Activated CD4-positive, alpha-beta memory T cell treated with anti-CD3 and anti-CD28 coated beads, Interleukin-2, amount 10 ng/mL, durations not matched to agents 7 days and 5 days (primary cell): ENCODE results near the gene PRKAG2. TPM values are rescaled to one million over a fixed set of nuclear protein-coding genes. Genes with fewer than 3 reads are reported as not detected.
"Not testable (repeated sequence)": the region's sequence is repeated elsewhere in the genome, so short reads cannot be mapped to it uniquely, and the experiment has no call there.

Experiments used
- CTCF ChIA-PET: fragments of 350-600 bp; sonication (Branson Sonifier 250); formaldehyde crosslinking; loops from one replicate; lab custom pipeline; 2021; ENCODE audit warnings: antibody characterized with exemption, inconsistent platforms; lab: Charles Lee
- POLR2A ChIA-PET: fragments of 350-600 bp; sonication (Branson Sonifier 250); formaldehyde crosslinking; loops from one replicate; lab custom pipeline; 2021; ENCODE audit warnings: antibody characterized with exemption; lab: Charles Lee
- DNase-seq: peaks from one replicate; pipeline ENCODE4 v3.0.0-alpha.2; 2020
- H3K27ac Mint-ChIP-seq: one replicate; pipeline ENCODE4 v1.8.0; 2021; ENCODE audit warnings: mild to moderate bottlenecking, mixed read lengths
- H3K27me3 Mint-ChIP-seq: one replicate; pipeline ENCODE4 v1.8.0; 2021; ENCODE audit warnings: mixed read lengths
- H3K36me3 Mint-ChIP-seq: one replicate; pipeline ENCODE4 v1.8.0; 2021; ENCODE audit warnings: low read depth, mixed read lengths
- H3K4me1 Mint-ChIP-seq: one replicate; pipeline ENCODE4 v1.8.0; 2021; ENCODE audit warnings: mixed read lengths
- H3K4me3 Mint-ChIP-seq: one replicate; pipeline ENCODE4 v1.8.0; 2021; ENCODE audit warnings: mild to moderate bottlenecking, mixed read lengths
- H3K9me3 Mint-ChIP-seq: one replicate; pipeline ENCODE4 v1.8.0; 2021; ENCODE audit warnings: mixed read lengths
- total RNA-seq, 2 experiments: library from RNA; stranded (reverse); gene quantifications; one replicate each; pipeline ENCODE4 v1.2.3, GENCODE V29; 2021

The PRKAG2 gene
- total RNA-seq, 2 experiments from 2014 or later: 25.4 to 33.7 TPM

GRCh38 chr7:151910655-151911054 lies 33.7 kb upstream of the PRKAG2 start:
- DNase-seq, CTCF ChIA-PET, H3K4me1 Mint-ChIP-seq, H3K9me3 Mint-ChIP-seq, POLR2A ChIA-PET, H3K36me3 Mint-ChIP-seq, H3K4me3 Mint-ChIP-seq, H3K27ac Mint-ChIP-seq: not testable (repeated sequence)
- peaks cover 25% of the 10 kb centered on the region for H3K27me3 Mint-ChIP-seq

- H3K4me1 Mint-ChIP-seq, H3K36me3 Mint-ChIP-seq, DNase-seq, POLR2A ChIA-PET, H3K4me3 Mint-ChIP-seq, H3K9me3 Mint-ChIP-seq, CTCF ChIA-PET, H3K27ac Mint-ChIP-seq: not testable (repeated sequence)
- H3K27me3 Mint-ChIP-seq: peaks cover 22% of the 10 kb centered on the region
Observed at GRCh38 chr7:151907115-151907514, 30.2 kb upstream of the PRKAG2 start.

- H3K36me3 Mint-ChIP-seq: no peaks in the 10 kb centered on the region
- H3K4me1 Mint-ChIP-seq: no peaks in the 10 kb centered on the region
- H3K4me3 Mint-ChIP-seq: no peak overlapping the region
- no peak for DNase-seq
- no peak overlapping the region for H3K27ac Mint-ChIP-seq
- ChIA-PET POLR2A (no interaction called here), CTCF (no interaction called here)
- H3K9me3 Mint-ChIP-seq: peaks cover 2% of the 10 kb centered on the region
- peaks cover 25% of the 10 kb centered on the region for H3K27me3 Mint-ChIP-seq
Observed at GRCh38 chr7:151905766-151906165, 28.9 kb upstream of the PRKAG2 start.

GRCh38 chr7:151905353-151905752 lies 28.4 kb upstream of the PRKAG2 start:
- H3K27ac Mint-ChIP-seq: no peak overlapping the region
- ChIA-PET POLR2A (no interaction called here), CTCF (no interaction called here)
- no peaks in the 10 kb centered on the region for H3K36me3 Mint-ChIP-seq
- peaks cover 2% of the 10 kb centered on the region for H3K9me3 Mint-ChIP-seq
- no peaks in the 10 kb centered on the region for H3K4me1 Mint-ChIP-seq
- no peak for DNase-seq
- no peak overlapping the region for H3K4me3 Mint-ChIP-seq
- peaks cover 28% of the 10 kb centered on the region for H3K27me3 Mint-ChIP-seq

- Mint-ChIP-seq H3K36me3 (no peaks in the 10 kb centered on the region), H3K4me1 (no peaks in the 10 kb centered on the region), H3K27me3 (peaks cover 31% of the 10 kb centered on the region), H3K4me3 (no peak overlapping the region), H3K9me3 (peaks cover 2% of the 10 kb centered on the region), H3K27ac (no peak overlapping the region)
- CTCF ChIA-PET: no interaction called here
- POLR2A ChIA-PET: no interaction called here
- DNase-seq: no peak
Observed at GRCh38 chr7:151904270-151904669, 27.4 kb upstream of the PRKAG2 start.

- peaks cover 26% of the 10 kb centered on the region for H3K27me3 Mint-ChIP-seq
- DNase-seq: no peak
- ChIA-PET CTCF (no interaction called here), POLR2A (no interaction called here)
- H3K27ac Mint-ChIP-seq: no peak overlapping the region
- no peaks in the 10 kb centered on the region for H3K36me3 Mint-ChIP-seq
- H3K4me3 Mint-ChIP-seq: no peak overlapping the region
- H3K9me3 Mint-ChIP-seq: peaks cover 2% of the 10 kb centered on the region
- H3K4me1 Mint-ChIP-seq: no peaks in the 10 kb centered on the region
Observed at GRCh38 chr7:151903249-151904032, 26.5 kb upstream of the PRKAG2 start.

GRCh38 chr7:151902311-151902710 lies 25.4 kb upstream of the PRKAG2 start:
- Mint-ChIP-seq H3K9me3 (peaks cover 2% of the 10 kb centered on the region), H3K4me1 (no peaks in the 10 kb centered on the region), H3K27me3 (peaks cover 27% of the 10 kb centered on the region), H3K36me3 (no peaks in the 10 kb centered on the region), H3K27ac (no peak overlapping the region), H3K4me3 (no peak overlapping the region)
- ChIA-PET POLR2A (no interaction called here), CTCF (interaction anchor here (0.6 kb wide), 2 partner anchors 119 to 120 kb away, joined by 3 read pairs; no protein-coding TSS in a partner anchor)
- DNase-seq: no peak

- POLR2A ChIA-PET: interaction anchor here (1.0 kb wide), 1 partner anchor 24 kb away, joined by 4 read pairs; the partner anchor contains the start of gene PRKAG2
- Mint-ChIP-seq H3K9me3 (no peaks in the 10 kb centered on the region), H3K27me3 (peaks cover 24% of the 10 kb centered on the region), H3K4me1 (no peaks in the 10 kb centered on the region), H3K27ac (no peak overlapping the region), H3K36me3 (no peaks in the 10 kb centered on the region), H3K4me3 (no peak overlapping the region)
- CTCF ChIA-PET: no interaction called here
- no peak for DNase-seq
Observed at GRCh38 chr7:151901828-151902227, 24.9 kb upstream of the PRKAG2 start.

- Mint-ChIP-seq H3K9me3 (no peaks in the 10 kb centered on the region), H3K27ac (no peak overlapping the region), H3K4me3 (no peak overlapping the region), H3K4me1 (no peaks in the 10 kb centered on the region), H3K36me3 (no peaks in the 10 kb centered on the region), H3K27me3 (peaks cover 20% of the 10 kb centered on the region)
- no peak for DNase-seq
- CTCF ChIA-PET: no interaction called here
- POLR2A ChIA-PET: interaction anchor here (1.0 kb wide), 1 partner anchor 24 kb away, joined by 4 read pairs; the partner anchor contains the start of gene PRKAG2
Observed at GRCh38 chr7:151900986-151901621, 24.2 kb upstream of the PRKAG2 start.

- ChIA-PET POLR2A (no interaction called here), CTCF (no interaction called here)
- no peak for DNase-seq
- Mint-ChIP-seq H3K4me3 (no peak overlapping the region), H3K4me1 (no peaks in the 10 kb centered on the region), H3K36me3 (no peaks in the 10 kb centered on the region), H3K27me3 (peaks cover 20% of the 10 kb centered on the region), H3K9me3 (no peaks in the 10 kb centered on the region), H3K27ac (no peak overlapping the region)
Observed at GRCh38 chr7:151900591-151900985, 23.7 kb upstream of the PRKAG2 start.

- Mint-ChIP-seq H3K27ac (no peak overlapping the region), H3K9me3 (no peaks in the 10 kb centered on the region), H3K4me1 (no peaks in the 10 kb centered on the region), H3K36me3 (no peaks in the 10 kb centered on the region), H3K4me3 (no peak overlapping the region), H3K27me3 (peaks cover 20% of the 10 kb centered on the region)
- CTCF ChIA-PET: no interaction called here
- POLR2A ChIA-PET: no interaction called here
- no peak for DNase-seq
Observed at GRCh38 chr7:151899513-151900360, 22.8 kb upstream of the PRKAG2 start.

- CTCF ChIA-PET: no interaction called here
- DNase-seq: no peak
- Mint-ChIP-seq H3K27ac (no peak overlapping the region), H3K4me1 (no peaks in the 10 kb centered on the region), H3K27me3 (peaks cover 17% of the 10 kb centered on the region), H3K4me3 (no peak overlapping the region), H3K9me3 (no peaks in the 10 kb centered on the region), H3K36me3 (no peaks in the 10 kb centered on the region)
- POLR2A ChIA-PET: no interaction called here
Observed at GRCh38 chr7:151897951-151898686, 21.2 kb upstream of the PRKAG2 start.
